Measurements from ENCODE around the gene LRP2. TPM values are rescaled to one million over a fixed set of nuclear protein-coding genes. Genes with fewer than 3 reads are reported as not detected.
"Not testable (repeated sequence)": the region's sequence is repeated elsewhere in the genome, so short reads cannot be mapped to it uniquely, and the experiment has no call there.

LRP2 gene
- total RNA-seq, 2 experiments from 2014 or later = 1.8 to 2.2 TPM

DNA sequence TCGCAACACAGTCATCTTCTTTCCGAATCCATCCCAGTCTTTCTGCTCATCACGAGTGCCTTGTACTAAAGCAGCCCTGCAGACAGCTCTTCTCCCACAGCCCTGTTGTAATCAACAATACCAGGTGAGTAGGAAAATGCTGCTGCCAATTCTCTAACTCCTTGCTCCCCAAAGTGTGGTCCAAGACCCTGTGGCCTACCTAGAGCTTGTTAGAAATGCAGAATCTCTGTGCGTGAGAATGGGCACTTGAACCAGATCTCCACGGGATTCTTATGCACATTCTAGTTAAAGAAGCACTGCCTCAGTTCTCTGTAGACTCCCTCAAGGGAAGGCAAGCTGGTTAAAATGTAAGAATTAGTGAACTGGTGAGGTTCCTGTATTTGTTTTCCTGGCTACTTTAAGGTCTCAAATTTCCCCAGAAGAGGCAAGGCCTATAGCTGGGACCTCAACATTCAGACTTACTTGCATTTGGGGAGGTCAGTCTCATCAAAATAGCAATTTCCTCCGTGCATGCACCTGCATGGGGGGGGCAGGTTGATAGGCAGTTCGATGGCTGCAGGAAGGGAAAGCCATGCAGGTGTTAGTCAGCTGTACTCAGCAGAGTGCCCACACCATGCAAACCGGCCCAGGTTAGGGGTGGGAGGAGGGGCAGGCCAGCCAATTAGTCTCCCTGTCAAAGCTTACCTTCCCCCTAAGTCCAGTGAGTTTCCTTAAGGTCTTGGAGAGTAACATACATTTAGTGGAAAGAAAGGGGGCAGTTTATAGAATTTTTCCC lies 222.2 kb downstream of the LRP2 start:
- no peaks in the 10 kb centered on the region for H3K4me1 Mint-ChIP-seq (ENCODE audit: low read depth)
- POLR2A ChIA-PET = interaction anchor here (1.6 kb wide), 1 partner anchor 26 kb away, joined by 3 read pairs; no protein-coding TSS in a partner anchor
- CTCF ChIA-PET = interaction anchor here (0.5 to 8.8 kb wide), 15 partner anchors 9 to 181 kb away, joined by 3 to 129 read pairs (median 4); no protein-coding TSS in a partner anchor

GRCh38 chr2:169139145-169139544 lies 223.2 kb downstream of the LRP2 start:
- H3K36me3 Mint-ChIP-seq (ENCODE audit: low read depth) = no peaks in the 10 kb centered on the region
- ATAC-seq = no peak
- H3K9me3 Mint-ChIP-seq = no peaks in the 10 kb centered on the region
- no peak overlapping the region for H3K4me3 Mint-ChIP-seq
- no peak overlapping the region for H3K27ac Mint-ChIP-seq
- POLR2A ChIA-PET = interaction anchor here (1.6 kb wide), 1 partner anchor 25 kb away, joined by 3 read pairs; no protein-coding TSS in a partner anchor
- CTCF ChIA-PET = interaction anchor here (0.8 to 8.8 kb wide), 10 partner anchors 8 to 180 kb away, joined by 3 to 129 read pairs (median 6); no protein-coding TSS in a partner anchor
- TF ChIP-seq, protein P1, sequence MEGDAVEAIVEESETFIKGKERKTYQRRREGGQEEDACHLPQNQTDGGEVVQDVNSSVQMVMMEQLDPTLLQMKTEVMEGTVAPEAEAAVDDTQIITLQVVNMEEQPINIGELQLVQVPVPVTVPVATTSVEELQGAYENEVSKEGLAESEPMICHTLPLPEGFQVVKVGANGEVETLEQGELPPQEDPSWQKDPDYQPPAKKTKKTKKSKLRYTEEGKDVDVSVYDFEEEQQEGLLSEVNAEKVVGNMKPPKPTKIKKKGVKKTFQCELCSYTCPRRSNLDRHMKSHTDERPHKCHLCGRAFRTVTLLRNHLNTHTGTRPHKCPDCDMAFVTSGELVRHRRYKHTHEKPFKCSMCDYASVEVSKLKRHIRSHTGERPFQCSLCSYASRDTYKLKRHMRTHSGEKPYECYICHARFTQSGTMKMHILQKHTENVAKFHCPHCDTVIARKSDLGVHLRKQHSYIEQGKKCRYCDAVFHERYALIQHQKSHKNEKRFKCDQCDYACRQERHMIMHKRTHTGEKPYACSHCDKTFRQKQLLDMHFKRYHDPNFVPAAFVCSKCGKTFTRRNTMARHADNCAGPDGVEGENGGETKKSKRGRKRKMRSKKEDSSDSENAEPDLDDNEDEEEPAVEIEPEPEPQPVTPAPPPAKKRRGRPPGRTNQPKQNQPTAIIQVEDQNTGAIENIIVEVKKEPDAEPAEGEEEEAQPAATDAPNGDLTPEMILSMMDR (IDR thresholded peaks at IDR 0.05) = no peak
- DNase-seq = no peak
- no peaks in the 10 kb centered on the region for H3K4me1 Mint-ChIP-seq (ENCODE audit: low read depth)
- no peaks in the 10 kb centered on the region for H3K27me3 Mint-ChIP-seq
- intact Hi-C loops (cut with micrococcal nuclease) = no loop called here

More for the DNA sequence above, 222.2 kb downstream of the LRP2 start:
- Mint-ChIP-seq H3K9me3 (no peaks in the 10 kb centered on the region), H3K36me3 (ENCODE audit: low read depth) (no peaks in the 10 kb centered on the region), H3K27ac (no peak overlapping the region), H3K27me3 (no peaks in the 10 kb centered on the region), H3K4me3 (no peak overlapping the region)
- ATAC-seq (no peak), DNase-seq (no peak)
- TF ChIP-seq, protein P1 (IDR thresholded peaks at IDR 0.05) = no peak
- intact Hi-C loops (cut with micrococcal nuclease) = no loop called here

DNA sequence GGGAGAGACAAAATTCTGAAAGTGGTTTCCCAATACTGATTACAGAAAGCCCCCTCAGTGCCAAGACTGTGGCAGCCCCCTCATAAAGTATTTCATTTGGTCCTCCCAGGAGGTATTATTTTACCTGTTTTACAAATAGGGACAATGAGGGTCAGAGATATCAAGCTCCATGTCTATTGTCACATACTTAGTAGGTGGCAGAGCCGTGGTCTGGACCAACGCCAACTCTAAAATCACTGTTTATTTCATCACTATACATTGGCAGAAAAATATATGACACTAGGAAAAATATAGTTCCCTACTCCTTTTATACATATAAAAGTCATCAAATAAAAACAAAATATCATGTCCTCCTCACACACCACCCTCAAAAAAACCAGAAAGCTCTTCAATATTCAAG lies 224.4 kb downstream of the LRP2 start:
- Mint-ChIP-seq H3K27ac (no peak overlapping the region), H3K27me3 (no peaks in the 10 kb centered on the region), H3K4me3 (no peak overlapping the region), H3K36me3 (ENCODE audit: low read depth) (no peaks in the 10 kb centered on the region), H3K9me3 (no peaks in the 10 kb centered on the region), H3K4me1 (ENCODE audit: low read depth) (no peaks in the 10 kb centered on the region)
- ATAC-seq (no peak), DNase-seq (no peak)
- TF ChIP-seq, protein P1 (IDR thresholded peaks at IDR 0.05) = no peak
- intact Hi-C loops (cut with micrococcal nuclease) = no loop called here
- ChIA-PET POLR2A (no interaction called here), CTCF (interaction anchor here (1.6 to 8.8 kb wide), 2 partner anchors 28 to 177 kb away, joined by 7 to 129 read pairs; no protein-coding TSS in a partner anchor)

DNA sequence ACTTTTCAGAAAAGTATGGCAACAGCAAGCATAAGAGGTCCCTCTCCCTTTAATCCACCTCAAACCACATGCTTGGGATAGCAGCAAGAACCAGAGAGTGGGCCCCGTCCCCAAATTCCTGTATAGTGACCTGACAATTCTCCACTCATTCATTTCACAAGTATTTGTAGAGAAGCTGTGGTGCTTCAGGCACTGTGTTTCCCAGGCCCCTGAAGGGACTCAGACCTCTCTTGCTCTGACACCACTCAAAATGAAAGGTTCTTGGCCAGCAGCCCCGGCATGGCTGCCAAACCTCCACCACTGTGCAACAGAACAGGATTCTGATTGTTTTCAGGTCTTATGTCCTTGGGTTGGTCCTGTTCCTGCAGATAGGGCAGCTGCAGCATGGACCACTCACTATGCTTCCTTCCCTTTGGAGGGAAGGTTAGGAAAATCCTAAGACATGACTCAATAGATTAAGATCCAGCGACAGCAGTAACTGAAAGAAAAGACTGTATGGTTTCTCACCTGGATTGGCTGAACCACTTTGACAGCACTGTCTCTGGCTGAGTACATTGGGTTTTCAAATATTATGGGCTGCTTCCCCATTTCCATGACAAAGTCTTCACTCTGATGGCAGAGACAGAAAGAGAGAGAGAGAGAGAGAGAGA lies 225.3 kb downstream of the LRP2 start:
- ATAC-seq (no peak), DNase-seq (no peak)
- TF ChIP-seq, protein P1 (IDR thresholded peaks at IDR 0.05) = no peak
- Mint-ChIP-seq H3K27ac (no peak overlapping the region), H3K9me3 (no peaks in the 10 kb centered on the region), H3K27me3 (no peaks in the 10 kb centered on the region), H3K36me3 (ENCODE audit: low read depth) (no peaks in the 10 kb centered on the region), H3K4me3 (no peak overlapping the region), H3K4me1 (ENCODE audit: low read depth) (no peaks in the 10 kb centered on the region)
- POLR2A ChIA-PET = no interaction called here
- intact Hi-C loops (cut with micrococcal nuclease) = no loop called here
- CTCF ChIA-PET = no interaction called here

DNA sequence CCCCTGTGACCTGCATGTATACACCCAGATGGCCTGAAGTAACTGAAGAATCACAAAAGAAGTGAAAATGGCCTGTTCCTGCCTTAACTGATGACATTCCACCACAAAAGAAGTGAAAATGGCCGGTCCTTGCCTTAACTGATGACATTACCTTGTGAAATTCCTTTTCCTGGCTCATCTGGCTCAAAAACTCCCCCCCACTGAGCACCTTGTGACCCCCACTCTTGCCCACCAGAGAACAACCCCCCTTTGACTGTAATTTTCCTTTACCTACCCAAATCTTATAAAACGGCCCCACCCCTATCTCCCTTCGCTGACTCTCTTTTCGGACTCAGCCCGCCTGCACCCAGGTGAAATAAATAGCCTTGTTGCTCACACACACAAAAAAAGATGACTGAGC lies 225.9 kb downstream of the LRP2 start:
- H3K27me3 Mint-ChIP-seq = not testable (repeated sequence)
- CTCF ChIA-PET = interaction anchor here (1.0 kb wide), 1 partner anchor 27 kb away, joined by 4 read pairs; no protein-coding TSS in a partner anchor

DNA sequence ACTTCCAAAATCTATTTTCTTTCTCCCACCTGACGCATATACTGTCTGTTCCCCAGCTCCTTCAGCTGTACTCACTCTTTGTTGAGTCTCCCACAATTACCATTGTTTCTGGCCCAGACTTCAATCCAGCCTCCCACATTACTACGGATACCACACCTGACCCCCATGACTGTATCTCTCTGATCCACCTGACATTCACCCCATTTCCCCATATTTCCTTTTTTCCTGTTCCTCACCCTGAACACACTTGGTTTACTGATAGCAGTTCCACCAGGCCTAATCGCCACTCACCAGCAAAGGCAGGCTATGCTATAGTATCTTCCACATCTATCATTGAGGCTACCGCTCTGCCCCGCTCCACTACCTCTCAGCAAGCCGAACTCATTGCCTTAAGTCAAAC lies 228.1 kb downstream of the LRP2 start:
- intact Hi-C loops (cut with micrococcal nuclease); H3K4me1 Mint-ChIP-seq (ENCODE audit: low read depth); ATAC-seq; POLR2A ChIA-PET; H3K4me3 Mint-ChIP-seq; H3K27ac Mint-ChIP-seq; H3K9me3 Mint-ChIP-seq; H3K36me3 Mint-ChIP-seq (ENCODE audit: low read depth); DNase-seq; H3K27me3 Mint-ChIP-seq: not testable (repeated sequence)
- CTCF ChIA-PET = interaction anchor here (2.0 kb wide), 1 partner anchor 186 kb away, joined by 4 read pairs; no protein-coding TSS in a partner anchor

More for the DNA sequence above, 225.9 kb downstream of the LRP2 start:
- POLR2A ChIA-PET; H3K27ac Mint-ChIP-seq; H3K36me3 Mint-ChIP-seq (ENCODE audit: low read depth); H3K4me3 Mint-ChIP-seq; ATAC-seq; intact Hi-C loops (cut with micrococcal nuclease); H3K4me1 Mint-ChIP-seq (ENCODE audit: low read depth); DNase-seq; H3K9me3 Mint-ChIP-seq: not testable (repeated sequence)

Measured in activated CD8-positive, alpha-beta T cell treated with anti-CD3 and anti-CD28 coated beads for 36 hours (primary cell).